ENCODE results near the gene ZEB2.
A peak's percentile ranks its signal among the peaks of the same experiment; 100 is the strongest.
"Not testable (repeated sequence)": the region's sequence is repeated elsewhere in the genome, so short reads cannot be mapped to it uniquely, and the experiment has no call there.

Gene ZEB2

GRCh38 chr2:144370937-144371584 lies 148.9 kb downstream of the ZEB2 start:
- TF ChIP-seq CTCF (IDR thresholded peaks at IDR 0.05; ENCODE audit: low read length, missing control alignments): no peak
- DNase-seq (ENCODE audit: low read depth): peak; percentile 68
- no peak overlapping the region for H3K4me3 ChIP-seq (replicated peaks; ENCODE audit: low read depth, low read length)

GRCh38 chr2:144369416-144369815 lies 150.5 kb downstream of the ZEB2 start:
- TF ChIP-seq CTCF (IDR thresholded peaks at IDR 0.05; ENCODE audit: low read length, missing control alignments): no peak
- H3K4me3 ChIP-seq (replicated peaks; ENCODE audit: low read depth, low read length): no peak overlapping the region
- no peak for DNase-seq (ENCODE audit: low read depth)

- TF ChIP-seq CTCF (IDR thresholded peaks at IDR 0.05; ENCODE audit: low read length, missing control alignments): no peak
- DNase-seq (ENCODE audit: low read depth): no peak
- no peak overlapping the region for H3K4me3 ChIP-seq (replicated peaks; ENCODE audit: low read depth, low read length)
Measured at GRCh38 chr2:144366825-144367429, 153.0 kb downstream of the ZEB2 start.

GRCh38 chr2:144364944-144365738 lies 154.8 kb downstream of the ZEB2 start:
- no peak overlapping the region for H3K4me3 ChIP-seq (replicated peaks; ENCODE audit: low read depth, low read length)
- TF ChIP-seq CTCF (IDR thresholded peaks at IDR 0.05; ENCODE audit: low read length, missing control alignments): no peak
- peak; percentile 37 for DNase-seq (ENCODE audit: low read depth)

- not testable (repeated sequence) for H3K4me3 ChIP-seq (replicated peaks; ENCODE audit: low read depth, low read length); DNase-seq (ENCODE audit: low read depth)
Measured at GRCh38 chr2:144364247-144364646, 155.7 kb downstream of the ZEB2 start.

- TF ChIP-seq CTCF (IDR thresholded peaks at IDR 0.05; ENCODE audit: low read length, missing control alignments): no peak
- no peak overlapping the region for H3K4me3 ChIP-seq (replicated peaks; ENCODE audit: low read depth, low read length)
- DNase-seq (ENCODE audit: low read depth): no peak
Measured at GRCh38 chr2:144362401-144362800, 157.5 kb downstream of the ZEB2 start.

- H3K4me3 ChIP-seq (replicated peaks; ENCODE audit: low read depth, low read length): no peak overlapping the region
- DNase-seq (ENCODE audit: low read depth): no peak
- TF ChIP-seq CTCF (IDR thresholded peaks at IDR 0.05; ENCODE audit: low read length, missing control alignments): no peak
Measured at GRCh38 chr2:144361742-144362141, 158.2 kb downstream of the ZEB2 start.

All from fibroblast of pulmonary artery (primary cell).